ENCODE measurements around the gene SIK2. TPM values are rescaled to one million over a fixed set of nuclear protein-coding genes. Genes with fewer than 3 reads are reported as not detected.

The SIK2 gene
- total and polyA plus RNA-seq, 2 donors (not counting 1 experiment from before 2014, with no cell fraction given): 4.9 to 21.8 TPM

- Histone ChIP-seq H3K4me3 (ENCODE audit: control extremely low read depth in 1 of 5, extremely low read depth in 1 of 5, insufficient read depth in 1 of 5, low read depth in 2 of 5, low read length in 4 of 5) (no peak overlapping the region), H3K36me3 (replicated peaks in 1 of 2; ENCODE audit: control extremely low read depth in 1 of 2, control insufficient read depth in 1 of 2, extremely low read depth in 1 of 2, insufficient read depth in 2 of 2, low read length in 1 of 2) (no peaks in the 10 kb centered on the region), H2AFZ (ENCODE audit: insufficient read depth, low read depth, low read length, poor library complexity, severe bottlenecking) (no peak overlapping the region), H3K9ac (ENCODE audit: low read length) (no peak overlapping the region), H4K20me1 (ENCODE audit: control insufficient read depth, insufficient read depth, low read length, poor library complexity, severe bottlenecking) (no peaks in the 10 kb centered on the region), H3K4me1 (ENCODE audit: control insufficient read depth in 2 of 2, insufficient read depth in 2 of 2, low read length in 2 of 2) (no peaks in the 10 kb centered on the region), H3K9me3 (ENCODE audit: control extremely low read depth in 1 of 3, control insufficient read depth in 2 of 3, insufficient read depth in 1 of 3, low read length in 2 of 3) (no peaks in the 10 kb centered on the region), H3K27ac (ENCODE audit: low read length in 2 of 2) (no peak overlapping the region), H3K27me3 (replicated peaks in 1 of 4; ENCODE audit: control extremely low read depth in 1 of 4, control insufficient read depth in 3 of 4, insufficient read depth in 4 of 4, low read length in 3 of 4) (peaks cover 0 to 4% (median 0%) of the 10 kb centered on the region in 4 experiments), H3K79me2 (ENCODE audit: control insufficient read depth, insufficient read depth, low read length) (no peaks in the 10 kb centered on the region), H3K4me2 (replicated peaks; ENCODE audit: low read depth, low read length, poor library complexity, severe bottlenecking) (no peak overlapping the region)
- ChIA-PET POLR2A (no interaction called here), CTCF (interaction anchor here (2.0 to 2.5 kb wide), 2 partner anchors 205 to 270 kb away, joined by 7 to 11 read pairs; no protein-coding TSS in a partner anchor)
- Mint-ChIP-seq H3K27ac (no peak overlapping the region), H3K27me3 (peaks cover 14% of the 10 kb centered on the region), H3K9me3 (ENCODE audit: insufficient read depth) (no peaks in the 10 kb centered on the region), H3K4me3 (no peak overlapping the region), H3K4me1 (peaks cover 7% of the 10 kb centered on the region)
- ATAC-seq (ENCODE audit: low read depth): no peak
- TF ChIP-seq EZH2 (IDR thresholded peaks at IDR 0.05; ENCODE audit: borderline replicate concordance, insufficient read depth, low read depth, low read length, poor library complexity, severe bottlenecking): no peak
- TF ChIP-seq CTCF (IDR thresholded peaks at IDR 0.05): no peak
- 76% methylated on average over 4 of the region's 6 CpGs for WGBS (ENCODE audit: insufficient coverage)
- no peak for DNase-seq
- intact Hi-C loops (cut with micrococcal nuclease): no loop called here
These were observed 30.3 kb upstream of the SIK2 start for GRCh38 chr11:111571829-111572501.

DNA sequence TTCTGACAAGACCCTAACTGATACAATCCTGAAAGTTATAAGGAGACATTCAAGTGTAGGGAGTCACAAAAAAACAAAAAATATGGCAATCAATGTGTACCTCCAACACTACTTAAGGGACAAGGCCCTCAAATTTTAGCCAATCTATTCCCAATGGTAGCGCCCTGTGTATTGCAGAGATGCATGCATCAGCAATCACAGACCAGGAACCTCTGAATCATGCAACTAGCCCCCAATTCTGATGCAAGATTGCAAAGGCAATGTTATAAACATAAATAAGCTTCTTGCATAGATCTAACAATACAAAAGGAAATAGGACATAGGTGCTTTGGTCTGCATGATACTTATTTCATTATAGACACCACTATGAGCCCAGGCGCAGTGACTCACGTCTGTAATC lies 29.7 kb upstream of the SIK2 start:
- H3K4me1 ChIP-seq (ENCODE audit: control insufficient read depth in 2 of 2, insufficient read depth in 2 of 2, low read length in 2 of 2): no peaks in the 10 kb centered on the region
- no peak overlapping the region for H3K9ac ChIP-seq (ENCODE audit: low read length)
- H2AFZ ChIP-seq (ENCODE audit: insufficient read depth, low read depth, low read length, poor library complexity, severe bottlenecking): no peak overlapping the region
- WGBS (ENCODE audit: insufficient coverage): 100% methylated on average over 3 of the region's 3 CpGs
- H3K4me2 ChIP-seq (replicated peaks; ENCODE audit: low read depth, low read length, poor library complexity, severe bottlenecking): no peak overlapping the region
- H3K36me3 ChIP-seq (replicated peaks in 1 of 2; ENCODE audit: control extremely low read depth in 1 of 2, control insufficient read depth in 1 of 2, extremely low read depth in 1 of 2, insufficient read depth in 2 of 2, low read length in 1 of 2): no peaks in the 10 kb centered on the region
- H3K9me3 ChIP-seq (ENCODE audit: control extremely low read depth in 1 of 3, control insufficient read depth in 2 of 3, insufficient read depth in 1 of 3, low read length in 2 of 3): no peaks in the 10 kb centered on the region
- Mint-ChIP-seq H3K4me1 (peaks cover 7% of the 10 kb centered on the region), H3K9me3 (ENCODE audit: insufficient read depth) (no peaks in the 10 kb centered on the region), H3K27ac (no peak overlapping the region), H3K4me3 (no peak overlapping the region), H3K27me3 (peaks cover 14% of the 10 kb centered on the region)
- no peak overlapping the region for H3K4me3 ChIP-seq (ENCODE audit: control extremely low read depth in 1 of 5, extremely low read depth in 1 of 5, insufficient read depth in 1 of 5, low read depth in 2 of 5, low read length in 4 of 5)
- H3K27me3 ChIP-seq (replicated peaks in 1 of 4; ENCODE audit: control extremely low read depth in 1 of 4, control insufficient read depth in 3 of 4, insufficient read depth in 4 of 4, low read length in 3 of 4): peaks cover 0 to 4% (median 0%) of the 10 kb centered on the region in 4 experiments
- no peak for ATAC-seq (ENCODE audit: low read depth)
- no peaks in the 10 kb centered on the region for H4K20me1 ChIP-seq (ENCODE audit: control insufficient read depth, insufficient read depth, low read length, poor library complexity, severe bottlenecking)
- TF ChIP-seq EZH2 (IDR thresholded peaks at IDR 0.05; ENCODE audit: borderline replicate concordance, insufficient read depth, low read depth, low read length, poor library complexity, severe bottlenecking): no peak
- intact Hi-C loops (cut with micrococcal nuclease): no loop called here
- no peak overlapping the region for H3K27ac ChIP-seq (ENCODE audit: low read length in 2 of 2)
- POLR2A ChIA-PET: no interaction called here
- CTCF ChIA-PET: interaction anchor here (2.0 to 2.5 kb wide), 2 partner anchors 205 to 269 kb away, joined by 7 to 11 read pairs; no protein-coding TSS in a partner anchor
- H3K79me2 ChIP-seq (ENCODE audit: control insufficient read depth, insufficient read depth, low read length): no peaks in the 10 kb centered on the region
- DNase-seq: no peak
